Kidney capillary endothelial cell (primary cell): ENCODE data around the gene CAV2.

ENCODE experiments used
- DNase-seq: peaks from one replicate; pipeline ENCODE4 v3.0.0-alpha.2; 2018; ENCODE audit warnings: low spot score

Gene CAV2

GRCh38 chr7:116524609-116525297 is 25.2 kb downstream of the CAV2 start, which contains the start of gene CAV1:
Gene CAV1, plus strand, starts transcription at chr7:116525036. Its CDS starts 27 bp downstream, at chr7:116525063.
- DNase-seq: peak; percentile 87

DNA sequence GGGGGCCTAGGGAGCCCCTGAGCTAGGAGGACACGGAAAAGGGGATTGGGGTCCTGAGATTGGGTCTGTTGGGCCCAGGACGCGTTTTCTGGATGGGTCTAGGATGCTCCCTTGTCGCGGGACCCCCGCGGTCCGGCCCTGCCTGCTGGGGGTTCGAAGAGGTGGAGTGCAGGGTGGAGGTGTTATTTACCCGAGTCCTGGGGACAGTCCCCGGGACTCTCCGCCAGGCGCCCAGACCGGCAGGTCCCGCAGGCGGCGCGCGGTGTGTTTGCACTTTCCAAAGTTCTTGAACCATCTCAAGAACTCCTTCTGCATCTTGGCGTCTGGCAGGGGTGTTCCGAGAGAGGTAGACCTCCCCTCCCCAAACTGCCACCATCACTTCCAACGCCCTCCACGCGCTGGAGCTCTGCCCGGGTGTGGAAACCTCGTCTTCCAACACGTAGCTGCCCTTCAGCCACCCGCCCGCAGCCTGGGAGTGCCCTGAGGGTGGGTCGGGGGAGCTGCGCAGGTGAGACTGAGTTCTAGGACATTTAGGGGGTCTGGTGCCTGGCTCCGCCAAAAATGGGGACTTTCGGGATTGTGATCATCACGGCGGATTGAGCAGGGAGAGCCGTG is 25.9 kb downstream of the CAV2 start:
- no peak for DNase-seq

- DNase-seq: no peak
Observed at GRCh38 chr7:116525913-116526861, 26.6 kb downstream of the CAV2 start.

- no peak for DNase-seq
Observed at GRCh38 chr7:116526897-116527296, 27.4 kb downstream of the CAV2 start.

- DNase-seq: no peak
Observed at GRCh38 chr7:116527521-116527920, 28.0 kb downstream of the CAV2 start.

DNA sequence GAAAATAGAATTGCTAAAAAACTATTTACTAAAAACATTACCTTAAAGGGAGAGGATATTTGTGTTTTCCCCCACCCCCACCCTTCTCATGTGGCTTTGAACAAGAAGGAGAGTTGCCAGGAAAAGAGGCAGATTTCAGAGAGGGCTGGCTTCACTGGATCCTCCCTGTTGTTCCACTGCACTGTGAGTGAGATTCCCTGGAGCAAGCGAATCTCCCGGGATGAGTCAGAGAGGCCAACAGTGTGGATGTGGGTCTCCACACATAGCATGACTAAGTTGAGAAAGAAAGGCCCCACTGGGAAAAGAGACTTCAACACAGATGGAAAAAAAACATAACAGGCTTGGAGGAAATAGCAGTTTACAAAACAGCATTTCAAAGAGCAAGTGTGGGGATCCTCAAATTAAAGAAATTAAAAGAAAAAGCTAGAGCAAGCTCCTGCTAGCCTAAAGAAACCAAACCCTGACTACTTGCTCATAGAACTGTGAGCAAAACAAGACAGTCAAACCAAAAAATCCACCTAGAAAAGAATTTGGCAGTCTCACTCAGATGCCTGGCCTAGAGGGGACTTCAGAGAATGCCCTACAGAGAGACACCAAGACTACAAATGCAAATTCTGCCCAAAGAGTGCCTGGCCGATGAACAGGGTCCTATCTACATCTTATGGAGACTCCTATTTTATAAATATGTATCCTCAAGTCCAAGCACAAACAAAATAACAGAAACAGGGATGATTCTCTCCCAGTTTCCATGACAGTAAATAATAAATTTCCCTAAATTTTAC is 28.7 kb downstream of the CAV2 start:
- peak; percentile 83 for DNase-seq

GRCh38 chr7:116529250-116529649 is 29.7 kb downstream of the CAV2 start:
- DNase-seq: no peak

DNA sequence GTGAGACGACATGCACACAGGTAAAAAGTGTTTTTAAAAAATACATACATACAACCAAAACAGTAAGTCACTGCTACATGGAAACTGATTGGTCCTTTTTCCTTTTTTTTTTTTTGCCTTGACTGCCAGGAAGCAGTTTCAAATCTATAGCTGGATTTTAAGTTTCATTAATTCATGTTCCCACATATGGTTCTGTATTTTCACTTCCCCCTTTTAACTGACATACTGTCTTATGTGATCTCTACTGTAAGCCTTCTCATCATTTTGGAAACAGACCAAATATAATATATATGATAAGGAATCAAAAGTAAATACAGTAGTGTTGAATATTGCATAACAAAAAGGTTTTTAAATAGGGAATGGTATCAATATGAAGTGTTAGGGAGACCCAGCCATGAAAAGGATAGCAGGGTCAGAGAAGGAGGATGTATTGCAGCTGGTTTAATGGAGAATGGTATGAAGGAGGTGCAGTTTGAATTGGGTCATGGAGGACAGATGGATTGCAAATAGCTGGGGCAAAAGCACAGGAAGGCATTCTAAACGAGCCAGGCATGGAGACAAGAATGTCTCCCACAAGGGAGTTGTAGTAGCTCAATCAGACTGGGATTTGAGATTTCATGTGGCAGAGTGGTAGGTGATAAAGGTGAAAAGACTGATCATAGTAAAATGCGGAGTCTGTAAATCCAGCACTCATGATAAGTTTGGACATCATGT is 30.7 kb downstream of the CAV2 start:
- no peak for DNase-seq

DNA sequence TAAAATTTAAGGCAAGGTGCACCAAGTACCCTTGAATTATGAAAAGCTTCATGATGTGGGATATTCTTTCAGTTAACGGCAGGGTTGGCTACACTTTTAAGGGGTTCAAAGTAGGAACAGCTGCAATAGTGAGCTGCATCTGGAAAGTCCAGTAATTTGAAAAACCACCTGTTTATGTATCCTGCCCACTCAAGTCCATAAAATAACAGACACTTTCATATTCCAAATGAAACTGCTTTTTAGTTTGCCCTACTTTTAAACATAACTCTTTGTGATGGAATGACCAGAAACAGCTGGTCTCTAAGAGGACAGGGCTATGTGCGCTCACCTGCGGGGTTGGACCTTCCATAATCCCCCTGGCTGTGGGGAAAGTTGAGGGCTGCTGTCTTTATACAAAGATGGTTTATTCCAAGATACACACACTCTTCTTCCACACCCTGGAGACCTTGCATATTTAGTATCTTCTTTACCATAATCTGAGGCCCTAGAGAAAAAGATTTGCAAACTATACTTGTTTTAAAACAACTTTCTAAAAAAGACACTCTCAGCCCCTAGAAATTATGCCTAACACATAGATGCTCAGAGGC is 32.7 kb downstream of the CAV2 start:
- DNase-seq: no peak

DNA sequence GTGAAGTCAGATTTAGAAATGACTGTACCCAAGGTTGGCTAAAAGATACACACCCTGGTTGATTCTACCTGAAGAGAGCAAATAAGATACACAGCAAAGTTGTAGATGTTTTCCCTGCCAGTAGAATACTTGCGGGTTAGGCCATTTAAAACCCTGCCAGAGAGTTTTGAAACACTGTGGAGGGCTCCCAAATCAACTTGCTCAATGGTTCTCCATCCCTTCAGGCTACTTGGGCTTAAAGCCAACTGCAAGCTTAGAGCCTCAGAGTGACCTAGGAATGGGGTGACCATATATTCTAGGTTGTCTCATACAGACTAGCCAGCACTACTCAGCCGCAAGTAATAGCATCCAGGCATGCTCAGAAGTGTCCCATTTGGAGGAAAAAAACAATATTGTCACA is 35.3 kb downstream of the CAV2 start:
- DNase-seq: no peak

GRCh38 chr7:116535416-116535815 is 35.9 kb downstream of the CAV2 start:
- no peak for DNase-seq

- no peak for DNase-seq
Observed at GRCh38 chr7:116538138-116538537, 38.6 kb downstream of the CAV2 start.

DNA sequence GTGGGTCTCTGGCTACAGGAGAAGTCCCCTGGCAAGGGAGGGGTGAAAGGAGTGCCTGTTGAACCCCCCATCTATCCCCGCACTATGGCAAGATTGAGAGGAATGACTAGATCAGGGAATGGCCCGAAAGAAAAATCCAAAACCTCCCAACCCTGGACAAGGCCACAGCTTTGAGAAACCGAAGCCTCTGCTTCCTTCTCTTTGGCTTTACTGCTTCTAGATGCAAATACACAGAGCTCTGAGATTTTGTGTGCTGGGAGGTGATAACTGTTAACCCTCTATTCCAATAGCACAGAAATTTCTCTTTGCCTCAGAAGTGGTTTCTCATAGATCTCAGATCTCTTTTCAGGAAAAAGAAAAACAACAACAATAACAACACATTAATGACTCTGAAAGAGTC is 40.3 kb downstream of the CAV2 start:
- no peak for DNase-seq

DNA sequence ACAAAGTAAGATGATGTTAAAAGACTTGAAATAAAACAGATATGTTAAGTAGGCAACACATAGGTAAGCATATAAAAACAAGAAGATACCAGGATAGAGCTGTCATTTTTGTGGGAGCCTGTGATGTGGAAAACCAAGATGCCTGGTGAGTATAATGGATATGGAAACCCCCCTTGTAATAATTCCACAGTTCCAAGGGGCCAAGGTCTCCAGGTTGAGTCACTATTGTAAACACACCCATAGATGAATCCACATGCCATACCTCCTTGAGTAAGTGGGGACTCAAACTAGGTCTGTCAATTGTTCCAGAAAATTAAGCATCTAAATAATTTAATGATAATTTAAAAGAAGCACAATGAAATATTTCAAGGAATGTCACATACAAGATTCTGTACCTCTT is 41.2 kb downstream of the CAV2 start:
- DNase-seq: no peak

- DNase-seq: no peak
Observed at GRCh38 chr7:116541951-116542350, 42.4 kb downstream of the CAV2 start.

DNA sequence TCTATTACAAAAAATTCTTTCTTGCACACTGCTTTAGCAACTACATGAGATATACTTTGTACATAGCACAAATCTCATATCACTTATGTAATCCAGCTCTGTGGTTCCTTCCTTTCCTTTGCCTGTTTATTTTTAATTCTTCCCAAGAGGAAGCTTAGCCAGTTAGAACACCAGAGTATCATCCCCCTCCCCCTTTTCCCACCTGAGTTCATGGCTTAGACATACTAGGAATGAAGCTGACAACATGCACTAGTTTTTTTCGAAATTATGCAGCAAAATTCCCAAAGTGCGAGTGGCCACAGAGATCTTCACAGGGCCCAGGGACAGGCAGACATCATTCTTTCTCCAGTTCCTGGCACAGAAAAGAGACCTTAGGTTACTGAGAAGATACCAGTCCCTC is 43.1 kb downstream of the CAV2 start:
- DNase-seq: no peak

- DNase-seq: peak; percentile 32
Observed at GRCh38 chr7:116543664-116544063, 44.1 kb downstream of the CAV2 start.

DNA sequence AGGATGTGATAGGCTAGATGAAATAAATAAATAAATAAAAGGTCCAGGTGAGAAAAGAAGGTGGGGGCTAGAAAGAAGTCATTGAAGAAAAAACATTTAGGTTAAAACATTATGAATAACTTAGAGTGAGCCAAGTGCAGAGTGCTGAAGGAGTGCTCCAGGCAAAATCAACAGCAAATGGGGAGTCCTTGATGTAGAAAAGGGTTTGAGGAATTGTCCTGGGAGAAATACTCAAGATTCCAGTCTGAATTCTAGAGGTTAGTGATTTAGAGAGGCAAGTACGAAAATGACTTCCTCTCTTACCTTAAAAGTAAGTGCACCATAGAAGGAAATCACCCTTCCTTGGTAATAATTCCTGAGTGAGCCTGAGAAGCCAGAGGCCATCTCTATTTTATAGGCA is 44.9 kb downstream of the CAV2 start:
- DNase-seq: no peak

- no peak for DNase-seq
Observed at GRCh38 chr7:116545411-116545993, 46.0 kb downstream of the CAV2 start.

- DNase-seq: no peak
Observed at GRCh38 chr7:116546054-116546453, 46.5 kb downstream of the CAV2 start.

- DNase-seq: no peak
Observed at GRCh38 chr7:116546916-116547315, 47.4 kb downstream of the CAV2 start.
